Globus pallidus (tissue), 1 donor: ENCODE measurements around the gene NAT10.

Source experiments
- DNase-seq: peaks from one replicate; pipeline ENCODE4 v3.0.0-alpha.2; 2015; ENCODE audit warnings: low spot score

The NAT10 gene

DNA sequence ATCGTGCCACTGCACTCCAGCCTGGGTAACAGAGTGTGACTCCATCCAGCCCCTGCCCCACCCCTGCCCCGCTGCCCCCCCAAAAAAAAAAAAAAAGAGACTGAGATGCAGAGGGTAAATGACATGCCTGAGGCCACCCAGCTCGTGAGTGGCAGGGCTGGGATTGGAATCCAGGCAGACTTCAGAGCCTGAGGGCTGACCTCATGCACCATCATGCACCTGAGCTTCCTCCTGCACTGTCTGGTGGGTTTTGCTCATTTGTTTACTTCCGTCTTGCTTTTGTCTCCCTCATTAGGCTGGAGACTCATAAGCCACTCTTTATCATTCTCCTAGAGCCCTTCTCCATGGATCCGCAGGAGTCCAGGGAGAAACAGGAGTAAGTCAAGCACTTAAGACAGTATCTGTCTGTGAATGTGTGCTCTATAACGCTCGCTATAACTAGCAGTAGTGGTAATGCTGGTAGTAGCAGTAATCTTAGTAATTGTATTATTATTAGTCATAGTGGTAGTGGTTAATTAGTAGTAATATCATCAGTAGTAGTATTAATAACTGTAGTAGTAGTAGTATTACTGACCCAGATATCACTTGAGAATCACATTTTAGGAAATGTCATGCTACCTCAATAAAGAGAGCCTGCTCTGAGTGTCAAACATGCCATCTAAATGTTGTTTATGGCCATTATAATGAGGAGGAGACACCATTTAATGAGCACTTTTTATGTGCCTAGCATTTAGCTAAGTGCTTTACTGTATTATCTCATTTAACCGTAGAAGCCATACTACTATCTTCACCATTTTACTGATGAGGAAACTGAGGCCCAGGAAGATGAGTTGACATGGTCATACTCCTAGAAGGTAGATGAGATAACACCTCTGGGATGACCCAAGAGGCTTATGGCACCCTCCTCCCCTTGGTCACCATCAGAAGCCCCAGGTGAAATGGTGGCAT, 85.0 kb downstream of the NAT10 start:
- DNase-seq: no peak

DNA sequence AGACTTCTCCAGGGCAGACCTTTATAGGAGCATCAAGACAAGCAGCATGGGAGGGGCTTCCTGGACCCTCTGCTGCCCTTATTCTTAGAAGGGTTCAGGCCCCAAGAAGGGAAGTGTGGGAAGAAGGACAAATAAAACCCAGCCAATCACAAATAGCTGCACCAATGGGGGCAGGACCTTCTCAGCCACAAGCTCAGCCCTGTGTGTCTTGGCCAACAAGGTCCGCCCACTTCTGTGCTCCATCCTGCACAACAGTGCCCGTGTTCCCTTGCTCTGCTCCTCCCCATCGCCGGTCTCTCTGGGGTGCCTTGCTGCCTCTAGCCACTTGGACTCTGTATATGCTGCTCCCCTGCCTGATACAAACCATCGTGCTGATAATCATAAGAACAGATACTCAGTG, 86.1 kb downstream of the NAT10 start:
- DNase-seq: no peak

DNA sequence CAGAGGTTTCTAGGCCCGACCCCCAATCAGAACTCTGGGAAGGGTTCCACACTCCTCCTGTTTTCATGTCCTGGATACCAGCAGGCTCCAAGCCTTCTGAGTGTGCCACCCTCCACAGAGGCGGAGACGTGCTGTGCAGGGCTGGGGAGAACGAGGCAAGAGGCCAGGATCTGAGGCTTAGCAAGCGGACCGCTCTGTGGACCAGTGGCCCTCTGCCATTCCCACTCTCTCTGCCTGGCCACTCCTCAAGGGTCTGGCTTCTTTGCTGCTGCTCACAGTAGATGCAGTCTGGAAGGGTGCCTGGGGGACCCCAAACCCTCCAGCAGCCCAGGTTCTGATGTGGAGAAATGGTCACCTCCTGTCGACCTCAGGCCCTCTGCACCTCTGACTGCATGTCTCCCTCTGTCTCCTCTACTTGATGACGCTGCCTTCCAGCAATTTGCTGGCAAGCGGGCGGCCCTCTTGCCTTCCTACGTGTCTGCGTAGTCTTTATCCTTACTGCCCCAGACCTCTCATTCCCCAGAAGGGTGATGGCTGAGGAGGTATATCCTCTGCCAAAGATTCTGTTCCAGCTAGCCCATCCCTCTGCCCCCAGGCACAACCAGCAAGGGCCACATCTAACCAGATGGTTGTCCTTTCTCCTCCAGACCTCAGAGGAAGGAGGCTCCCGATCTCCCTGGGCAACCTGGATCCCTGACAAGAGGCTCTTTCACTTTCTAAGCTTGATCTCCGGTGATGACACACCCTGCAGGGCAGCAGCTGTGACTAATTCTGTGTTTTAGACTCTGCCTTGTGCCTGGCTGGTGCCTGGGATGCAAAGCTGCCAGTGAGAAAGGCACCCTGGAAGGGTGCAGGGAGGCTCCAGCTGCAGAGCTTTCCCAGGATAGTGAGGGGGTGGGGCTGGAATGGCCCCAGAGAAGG, 87.3 kb downstream of the NAT10 start:
- no peak for DNase-seq

DNA sequence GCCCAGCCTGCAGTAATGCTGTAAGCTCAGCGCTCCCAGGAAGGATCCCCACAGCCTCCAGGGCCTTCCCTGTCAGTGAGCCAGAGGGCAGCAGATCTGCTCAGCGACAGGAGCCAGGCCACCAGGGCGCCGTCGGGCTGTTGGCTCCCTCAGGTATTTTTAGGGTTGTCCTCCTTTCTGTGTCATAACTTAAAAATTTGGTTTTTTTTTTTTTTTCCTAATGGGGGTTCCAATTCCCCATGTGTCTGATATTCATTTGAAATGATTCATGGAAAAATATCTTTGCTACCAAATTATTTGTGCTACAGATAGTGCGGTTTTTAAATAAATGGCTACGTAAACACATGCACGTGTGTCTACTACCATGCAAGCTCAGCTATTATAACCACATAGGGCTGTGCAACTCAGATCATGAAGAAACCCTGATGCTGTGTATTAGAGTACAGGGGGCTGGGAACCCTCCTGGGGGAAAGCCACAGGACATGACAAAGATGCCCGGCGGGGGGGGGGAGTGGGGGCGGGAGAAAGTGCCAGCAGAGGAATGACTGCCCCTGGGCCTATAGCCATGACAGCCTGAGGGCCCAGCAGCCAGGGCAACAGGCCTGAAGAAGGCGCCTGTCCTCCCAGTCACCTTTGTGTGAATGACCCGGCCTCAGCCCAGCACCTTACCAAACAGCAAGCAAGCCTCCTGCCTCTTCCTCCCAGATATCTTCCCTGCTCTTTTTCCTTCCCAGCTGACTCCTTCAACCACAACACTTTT, 89.3 kb downstream of the NAT10 start:
- no peak for DNase-seq
